ENCODE results near the gene ERBB4.

Gene ERBB4

DNA sequence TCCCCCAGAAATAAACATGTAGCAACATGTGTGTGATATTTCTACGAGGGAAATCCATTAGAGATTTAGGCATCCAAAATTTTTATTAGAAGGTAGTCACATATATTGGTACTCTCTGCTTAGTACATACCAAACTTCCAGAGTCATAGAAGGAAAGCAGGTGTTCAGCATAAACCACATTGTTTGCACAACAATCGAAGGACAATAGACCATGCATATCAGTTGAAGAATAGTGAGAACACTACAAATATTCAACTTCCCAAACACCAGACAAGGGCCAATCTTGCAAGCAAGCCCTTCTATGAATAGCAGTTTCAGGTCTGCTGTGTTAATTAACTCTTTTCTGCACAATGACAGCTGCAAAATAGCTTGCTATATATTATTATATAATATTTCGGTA is 702.2 kb downstream of the ERBB4 start:
- TF ChIP-seq OSR1 (CRISPR knock-in tag; IDR thresholded peaks at IDR 0.05): no peak
- TF ChIP-seq PPARA (CRISPR knock-in tag; IDR thresholded peaks at IDR 0.05; ENCODE audit: borderline replicate concordance): no peak
- TF ChIP-seq BACH2 (CRISPR knock-in tag; IDR thresholded peaks at IDR 0.05; ENCODE audit: borderline replicate concordance): no peak
- no peak for TF ChIP-seq GLIS3 (CRISPR knock-in tag; IDR thresholded peaks at IDR 0.05)
- TF ChIP-seq, protein P1, sequence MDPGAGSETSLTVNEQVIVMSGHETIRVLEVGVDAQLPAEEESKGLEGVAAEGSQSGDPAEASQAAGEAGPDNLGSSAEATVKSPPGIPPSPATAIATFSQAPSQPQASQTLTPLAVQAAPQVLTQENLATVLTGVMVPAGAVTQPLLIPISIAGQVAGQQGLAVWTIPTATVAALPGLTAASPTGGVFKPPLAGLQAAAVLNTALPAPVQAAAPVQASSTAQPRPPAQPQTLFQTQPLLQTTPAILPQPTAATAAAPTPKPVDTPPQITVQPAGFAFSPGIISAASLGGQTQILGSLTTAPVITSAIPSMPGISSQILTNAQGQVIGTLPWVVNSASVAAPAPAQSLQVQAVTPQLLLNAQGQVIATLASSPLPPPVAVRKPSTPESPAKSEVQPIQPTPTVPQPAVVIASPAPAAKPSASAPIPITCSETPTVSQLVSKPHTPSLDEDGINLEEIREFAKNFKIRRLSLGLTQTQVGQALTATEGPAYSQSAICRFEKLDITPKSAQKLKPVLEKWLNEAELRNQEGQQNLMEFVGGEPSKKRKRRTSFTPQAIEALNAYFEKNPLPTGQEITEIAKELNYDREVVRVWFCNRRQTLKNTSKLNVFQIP (CRISPR knock-in tag; IDR thresholded peaks at IDR 0.05; ENCODE audit: borderline replicate concordance, low read depth): no peak
- TF ChIP-seq, protein P2, sequence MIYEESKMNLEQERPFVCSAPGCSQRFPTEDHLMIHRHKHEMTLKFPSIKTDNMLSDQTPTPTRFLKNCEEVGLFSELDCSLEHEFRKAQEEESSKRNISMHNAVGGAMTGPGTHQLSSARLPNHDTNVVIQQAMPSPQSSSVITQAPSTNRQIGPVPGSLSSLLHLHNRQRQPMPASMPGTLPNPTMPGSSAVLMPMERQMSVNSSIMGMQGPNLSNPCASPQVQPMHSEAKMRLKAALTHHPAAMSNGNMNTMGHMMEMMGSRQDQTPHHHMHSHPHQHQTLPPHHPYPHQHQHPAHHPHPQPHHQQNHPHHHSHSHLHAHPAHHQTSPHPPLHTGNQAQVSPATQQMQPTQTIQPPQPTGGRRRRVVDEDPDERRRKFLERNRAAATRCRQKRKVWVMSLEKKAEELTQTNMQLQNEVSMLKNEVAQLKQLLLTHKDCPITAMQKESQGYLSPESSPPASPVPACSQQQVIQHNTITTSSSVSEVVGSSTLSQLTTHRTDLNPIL (CRISPR knock-in tag; IDR thresholded peaks at IDR 0.05; ENCODE audit: low read depth): no peak
- TF ChIP-seq CSDC2 (CRISPR knock-in tag; IDR thresholded peaks at IDR 0.05): no peak
- no peak for TF ChIP-seq ISL1 (CRISPR knock-in tag; IDR thresholded peaks at IDR 0.05)
- TF ChIP-seq, protein P3, sequence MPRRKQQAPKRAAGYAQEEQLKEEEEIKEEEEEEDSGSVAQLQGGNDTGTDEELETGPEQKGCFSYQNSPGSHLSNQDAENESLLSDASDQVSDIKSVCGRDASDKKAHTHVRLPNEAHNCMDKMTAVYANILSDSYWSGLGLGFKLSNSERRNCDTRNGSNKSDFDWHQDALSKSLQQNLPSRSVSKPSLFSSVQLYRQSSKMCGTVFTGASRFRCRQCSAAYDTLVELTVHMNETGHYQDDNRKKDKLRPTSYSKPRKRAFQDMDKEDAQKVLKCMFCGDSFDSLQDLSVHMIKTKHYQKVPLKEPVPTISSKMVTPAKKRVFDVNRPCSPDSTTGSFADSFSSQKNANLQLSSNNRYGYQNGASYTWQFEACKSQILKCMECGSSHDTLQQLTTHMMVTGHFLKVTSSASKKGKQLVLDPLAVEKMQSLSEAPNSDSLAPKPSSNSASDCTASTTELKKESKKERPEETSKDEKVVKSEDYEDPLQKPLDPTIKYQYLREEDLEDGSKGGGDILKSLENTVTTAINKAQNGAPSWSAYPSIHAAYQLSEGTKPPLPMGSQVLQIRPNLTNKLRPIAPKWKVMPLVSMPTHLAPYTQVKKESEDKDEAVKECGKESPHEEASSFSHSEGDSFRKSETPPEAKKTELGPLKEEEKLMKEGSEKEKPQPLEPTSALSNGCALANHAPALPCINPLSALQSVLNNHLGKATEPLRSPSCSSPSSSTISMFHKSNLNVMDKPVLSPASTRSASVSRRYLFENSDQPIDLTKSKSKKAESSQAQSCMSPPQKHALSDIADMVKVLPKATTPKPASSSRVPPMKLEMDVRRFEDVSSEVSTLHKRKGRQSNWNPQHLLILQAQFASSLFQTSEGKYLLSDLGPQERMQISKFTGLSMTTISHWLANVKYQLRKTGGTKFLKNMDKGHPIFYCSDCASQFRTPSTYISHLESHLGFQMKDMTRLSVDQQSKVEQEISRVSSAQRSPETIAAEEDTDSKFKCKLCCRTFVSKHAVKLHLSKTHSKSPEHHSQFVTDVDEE (CRISPR knock-in tag; IDR thresholded peaks at IDR 0.05): no peak
- no peak for TF ChIP-seq ESRRG (CRISPR knock-in tag; IDR thresholded peaks at IDR 0.05)
- TF ChIP-seq TOX (CRISPR knock-in tag; IDR thresholded peaks at IDR 0.05; ENCODE audit: borderline replicate concordance): no peak
- TF ChIP-seq ARNTL (CRISPR knock-in tag; IDR thresholded peaks at IDR 0.05; ENCODE audit: borderline replicate concordance, low read depth): no peak
- ATAC-seq: no peak

DNA sequence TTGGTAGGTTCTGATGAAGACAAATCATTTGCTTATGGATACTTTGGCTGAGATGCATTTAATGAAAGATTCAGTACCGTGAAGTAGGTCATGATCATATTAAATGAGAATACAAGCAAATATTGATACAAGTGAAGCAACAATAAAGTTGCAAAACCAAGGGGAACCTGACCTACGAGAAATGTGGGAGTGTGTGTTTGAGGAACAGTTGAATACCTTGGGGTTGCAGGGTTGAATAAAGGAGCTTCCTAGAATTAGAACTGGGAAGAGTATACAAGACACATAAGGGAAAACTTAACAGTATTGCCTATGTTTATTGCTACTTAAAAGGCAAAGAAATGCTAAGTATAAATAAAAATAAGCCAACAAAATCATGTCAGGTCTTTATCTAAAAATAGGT is 702.9 kb downstream of the ERBB4 start:
- ATAC-seq: no peak
- TF ChIP-seq, protein P3 (CRISPR knock-in tag; IDR thresholded peaks at IDR 0.05): no peak
- TF ChIP-seq, protein P2 (CRISPR knock-in tag; IDR thresholded peaks at IDR 0.05; ENCODE audit: low read depth): no peak
- TF ChIP-seq, protein P1 (CRISPR knock-in tag; IDR thresholded peaks at IDR 0.05; ENCODE audit: borderline replicate concordance, low read depth): no peak
- TF ChIP-seq TCF4 (CRISPR knock-in tag; IDR thresholded peaks at IDR 0.05; ENCODE audit: borderline replicate concordance) (no peak), CSDC2 (CRISPR knock-in tag; IDR thresholded peaks at IDR 0.05) (no peak), ZFP30 (CRISPR knock-in tag; IDR thresholded peaks at IDR 0.05) (no peak), ESRRG (CRISPR knock-in tag; IDR thresholded peaks at IDR 0.05) (no peak), ZNF70 (CRISPR knock-in tag; IDR thresholded peaks at IDR 0.05) (no peak), GLIS3 (CRISPR knock-in tag; IDR thresholded peaks at IDR 0.05) (no peak), ISL1 (CRISPR knock-in tag; IDR thresholded peaks at IDR 0.05) (no peak), ZC3H10 (CRISPR knock-in tag; IDR thresholded peaks at IDR 0.05) (no peak), RARB (CRISPR knock-in tag; IDR thresholded peaks at IDR 0.05) (no peak), ZNF8 (CRISPR knock-in tag; IDR thresholded peaks at IDR 0.05) (no peak), ZNF565 (CRISPR knock-in tag; conservative IDR thresholded peaks at IDR 0.05; ENCODE audit: low read depth) (no peak), BACH2 (CRISPR knock-in tag; IDR thresholded peaks at IDR 0.05; ENCODE audit: borderline replicate concordance) (no peak), OSR1 (CRISPR knock-in tag; IDR thresholded peaks at IDR 0.05) (no peak), SNAI2 (CRISPR knock-in tag; IDR thresholded peaks at IDR 0.05) (no peak), PPARA (CRISPR knock-in tag; IDR thresholded peaks at IDR 0.05; ENCODE audit: borderline replicate concordance) (no peak), TOX (CRISPR knock-in tag; IDR thresholded peaks at IDR 0.05; ENCODE audit: borderline replicate concordance) (no peak)
- TF ChIP-seq, protein P4, sequence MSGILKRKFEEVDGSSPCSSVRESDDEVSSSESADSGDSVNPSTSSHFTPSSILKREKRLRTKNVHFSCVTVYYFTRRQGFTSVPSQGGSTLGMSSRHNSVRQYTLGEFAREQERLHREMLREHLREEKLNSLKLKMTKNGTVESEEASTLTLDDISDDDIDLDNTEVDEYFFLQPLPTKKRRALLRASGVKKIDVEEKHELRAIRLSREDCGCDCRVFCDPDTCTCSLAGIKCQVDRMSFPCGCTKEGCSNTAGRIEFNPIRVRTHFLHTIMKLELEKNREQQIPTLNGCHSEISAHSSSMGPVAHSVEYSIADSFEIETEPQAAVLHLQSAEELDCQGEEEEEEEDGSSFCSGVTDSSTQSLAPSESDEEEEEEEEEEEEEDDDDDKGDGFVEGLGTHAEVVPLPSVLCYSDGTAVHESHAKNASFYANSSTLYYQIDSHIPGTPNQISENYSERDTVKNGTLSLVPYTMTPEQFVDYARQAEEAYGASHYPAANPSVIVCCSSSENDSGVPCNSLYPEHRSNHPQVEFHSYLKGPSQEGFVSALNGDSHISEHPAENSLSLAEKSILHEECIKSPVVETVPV (CRISPR knock-in tag; IDR thresholded peaks at IDR 0.05): no peak

All from SK-N-SH treated with all-trans-retinoic acid at 6 μM for 48 hours (cell line).